IMR-90 (cell line): ENCODE data around the gene TNFRSF1B. TPM values are rescaled to one million over a fixed set of nuclear protein-coding genes. Genes with fewer than 3 reads are reported as not detected.

Source experiments
- ATAC-seq: fragments of 200-7000 bp; cut with Tn5 transposase; 2 replicates; pipeline ENCODE4 v1.9.1; 2020; ENCODE audit warnings: low read depth, mild to moderate bottlenecking, moderate library complexity
- BruUV-seq: library from RNA; stranded (reverse); fragments of 400-500 nt; replicated peaks from 2 replicates; lab custom pipeline; 2021; lab: Mats Ljungman, UMichigan
- CTCF ChIA-PET: fragments of 300-600 bp; formaldehyde crosslinking; extraction: SDS; loops from one replicate; lab custom pipeline; 2021; ENCODE audit warnings: antibody characterized with exemption; lab: Yijun Ruan, JAX
- POLR2A ChIA-PET: fragments of 300-600 bp; sonication (Branson Sonifier 250); formaldehyde crosslinking; loops from one replicate; lab custom pipeline; 2022; ENCODE audit warnings: antibody characterized with exemption; ENCODE audit not compliant: unreplicated experiment; lab: Charles Lee
- DNase-seq: peaks from one replicate; pipeline ENCODE4 v3.0.0; 2013
- H2AFZ ChIP-seq: replicated peaks from 2 replicates; pipeline ENCODE3; 2013; ENCODE audit warnings: low read length, mild to moderate bottlenecking; ENCODE audit not compliant: poor library complexity
- H2AK5ac ChIP-seq: 2 replicates; pipeline ENCODE4 v1.6.1; 2013; ENCODE audit warnings: low read depth, low read length, inconsistent platforms
- H2AK9ac ChIP-seq: replicated peaks from 2 replicates; pipeline ENCODE3; 2013; ENCODE audit warnings: mild to moderate bottlenecking, low read depth, low read length, moderate library complexity; ENCODE audit not compliant: poor library complexity
- H2BK120ac ChIP-seq: 2 replicates; pipeline ENCODE4 v1.6.1; 2013; ENCODE audit warnings: low read depth, low read length, inconsistent platforms
- H2BK15ac ChIP-seq: 3 replicates; pipeline ENCODE4 v1.6.1; 2013; ENCODE audit warnings: low read depth, low read length, inconsistent platforms
- H2BK20ac ChIP-seq: 2 replicates; pipeline ENCODE4 v1.6.1; 2013; ENCODE audit warnings: low read depth, mild to moderate bottlenecking, inconsistent platforms, low read length, moderate library complexity
- H2BK5ac ChIP-seq: 2 replicates; pipeline ENCODE4 v1.6.1; 2013; ENCODE audit warnings: mild to moderate bottlenecking, low read depth, low read length, inconsistent platforms; ENCODE audit not compliant: poor library complexity, severe bottlenecking
- H3K14ac ChIP-seq: replicated peaks from 2 replicates; pipeline ENCODE4 v1.6.1; 2013; ENCODE audit warnings: low read depth, low read length, inconsistent platforms
- H3K18ac ChIP-seq: 2 replicates; pipeline ENCODE4 v1.6.1; 2013; ENCODE audit warnings: low read depth, low read length, control low read depth
- H3K23ac ChIP-seq: 2 replicates; pipeline ENCODE4 v1.6.1; 2013; ENCODE audit warnings: low read depth, low read length, inconsistent platforms
- H3K27ac ChIP-seq: 2 replicates; pipeline ENCODE4 v1.5.1; 2013; ENCODE audit warnings: mild to moderate bottlenecking, control low read depth, low read length; ENCODE audit not compliant: insufficient read depth
- H3K27me3 ChIP-seq: 2 replicates; pipeline ENCODE4 v1.6.1; 2013; ENCODE audit warnings: low read length; ENCODE audit not compliant: control insufficient read depth, insufficient read depth
- H3K36me3 ChIP-seq: 2 replicates; pipeline ENCODE4 v1.6.1; 2013; ENCODE audit warnings: low read length, mixed read lengths; ENCODE audit not compliant: control insufficient read depth, insufficient read depth
- H3K4ac ChIP-seq: 2 replicates; pipeline ENCODE4 v1.6.1; 2013; ENCODE audit warnings: low read depth, low read length, inconsistent platforms
- H3K4me1 ChIP-seq: 2 replicates; pipeline ENCODE4 v1.6.1; 2013; ENCODE audit warnings: low read length, mixed read lengths; ENCODE audit not compliant: control insufficient read depth, insufficient read depth
- H3K4me2 ChIP-seq: 2 replicates; pipeline ENCODE4 v1.6.1; 2013; ENCODE audit warnings: low read depth, mild to moderate bottlenecking, control low read depth, low read length, moderate library complexity
- H3K4me3 ChIP-seq: 2 replicates; pipeline ENCODE4 v1.5.1; 2013; ENCODE audit warnings: low read depth, mild to moderate bottlenecking, control low read depth, low read length, moderate library complexity; ENCODE audit not compliant: insufficient read depth
- H3K56ac ChIP-seq: 2 replicates; pipeline ENCODE4 v1.6.1; 2013; ENCODE audit warnings: low read length, inconsistent platforms; ENCODE audit not compliant: insufficient read depth; ENCODE audit errors: extremely low read depth
- H3K79me1 ChIP-seq, 2 experiments: 2 replicates each; pipeline ENCODE4 v1.6.1; 2013; ENCODE audit warnings: low read length in 2 of 2, inconsistent platforms in 1 of 2, low read depth in 1 of 2
- H3K9ac ChIP-seq: 2 replicates; pipeline ENCODE4 v1.6.1; 2013; ENCODE audit warnings: low read depth, low read length, control low read depth
- H3K9me1 ChIP-seq: 2 replicates; pipeline ENCODE4 v1.6.1; 2013; ENCODE audit warnings: low read length, inconsistent platforms; ENCODE audit not compliant: insufficient read depth
- H3K9me3 ChIP-seq: 2 replicates; pipeline ENCODE4 v1.6.1; 2013; ENCODE audit warnings: low read length; ENCODE audit not compliant: control insufficient read depth, insufficient read depth
- H4K20me1 ChIP-seq: 2 replicates; pipeline ENCODE4 v1.6.1; 2013; ENCODE audit warnings: low read length, inconsistent platforms; ENCODE audit not compliant: insufficient read depth
- H4K5ac ChIP-seq: 2 replicates; pipeline ENCODE4 v1.6.1; 2013; ENCODE audit warnings: mild to moderate bottlenecking, low read depth, low read length, control low read depth
- H4K8ac ChIP-seq, 2 experiments: 2 replicates each; pipeline ENCODE4 v1.6.1; 2013; ENCODE audit warnings: low read depth in 2 of 2, low read length in 2 of 2, control low read depth in 1 of 2, inconsistent platforms in 1 of 2
- H4K91ac ChIP-seq: 2 replicates; pipeline ENCODE4 v1.6.1; 2013; ENCODE audit warnings: low read depth, low read length, inconsistent platforms; ENCODE audit not compliant: insufficient read depth
- BHLHE40 ChIP-seq: fragments of 150-350 bp; IDR thresholded peaks from 2 replicates; pipeline ENCODE4 v1.6.1; 2016; ENCODE audit warnings: mild to moderate bottlenecking, low read depth, low read length
- CEBPB ChIP-seq: IDR thresholded peaks from 2 replicates; pipeline ENCODE4 v1.6.1; 2012; ENCODE audit warnings: low read depth, low read length, improper control_type of control experiment
- FOS ChIP-seq: fragments of 150-350 bp; IDR thresholded peaks from 2 replicates; pipeline ENCODE4 v1.6.1; 2016; ENCODE audit warnings: low read depth, low read length
- MAFK ChIP-seq: IDR thresholded peaks from 2 replicates; pipeline ENCODE4 v1.6.1; 2012; ENCODE audit warnings: low read depth, low read length, improper control_type of control experiment
- MAZ ChIP-seq: IDR thresholded peaks from 2 replicates; pipeline ENCODE4 v1.6.1; 2012; ENCODE audit warnings: low read depth, mild to moderate bottlenecking, low read length, improper control_type of control experiment, moderate library complexity, borderline replicate concordance
- NFE2L2 ChIP-seq: fragments of 150-350 bp; IDR thresholded peaks from 2 replicates; pipeline ENCODE4 v1.6.1; 2016; ENCODE audit warnings: low read depth, mild to moderate bottlenecking, low read length
- POLR2A ChIP-seq: IDR thresholded peaks from 2 replicates; pipeline ENCODE4 v1.6.1; 2012; ENCODE audit warnings: mild to moderate bottlenecking, low read depth, low read length
- RAD21 ChIP-seq: IDR thresholded peaks from 2 replicates; pipeline ENCODE4 v1.6.1; 2012; ENCODE audit warnings: low read length, improper control_type of control experiment
- RFX5 ChIP-seq: IDR thresholded peaks from 2 replicates; pipeline ENCODE4 v1.8.0; 2012; ENCODE audit warnings: low read depth, mild to moderate bottlenecking, low read length, moderate library complexity
- USF2 ChIP-seq: fragments of 150-350 bp; IDR thresholded peaks from 2 replicates; pipeline ENCODE4 v1.6.1; 2017; ENCODE audit warnings: mild to moderate bottlenecking, antibody characterized with exemption, low read length, low read depth
- WGBS, 2 experiments: methylation state at CpG; one replicate each; pipeline versions ENCODE4 v1.1.5 to v1.1.7; 2013; ENCODE audit warnings: missing lambda C conversion rate in 2 of 2; ENCODE audit not compliant: insufficient read length in 1 of 2; ENCODE audit errors: extremely low coverage in 2 of 2; 5-methylcytosine and 5-hydroxymethylcytosine counted together
- dilution Hi-C: fragments of 300-500 bp; cut with HindIII; formaldehyde crosslinking; loops from one replicate; pipeline ENCODE4 v1.14.3; 2018; ENCODE audit warnings: low sequenced_read_pairs; ENCODE audit not compliant: unreplicated experiment
- in situ Hi-C: fragments of 300-500 bp; cut with MboI; formaldehyde crosslinking; loops from 3 replicates; pipeline ENCODE4 v1.14.3; 2019; ENCODE audit warnings: low sequenced_read_pairs, inconsistent platforms, mixed read lengths
- intact Hi-C: fragments of 100-400 bp; cut with micrococcal nuclease; formaldehyde crosslinking; loops from 2 replicates; pipeline ENCODE4 v1.10.0; 2022
- polyA plus RNA-seq, 3 experiments: library from polyadenylated mRNA; depleted of rRNA; stranded (reverse); fragments of >200 nt; gene quantifications; 2 replicates each; pipeline ENCODE4 v1.2.3, GENCODE V29; 2012; ENCODE audit warnings: low replicate concordance in 1 of 3
- total RNA-seq: library from RNA; depleted of rRNA; stranded (reverse); fragments of >200 nt; gene quantifications from 2 replicates; pipeline ENCODE4 v1.2.3, GENCODE V29; 2012
- TF ChIP-seq, protein P1 (sequence below): fragments of 150-350 bp; IDR thresholded peaks from 2 replicates; pipeline ENCODE4 v1.6.1; 2016; ENCODE audit warnings: low read depth, mild to moderate bottlenecking, low read length, moderate library complexity, borderline replicate concordance
- TF ChIP-seq, protein P2 (sequence below): conservative IDR thresholded peaks from 2 replicates; pipeline ENCODE4 v1.5.1; 2012; ENCODE audit warnings: mild to moderate bottlenecking, low read depth, low read length, improper control_type of control experiment

Gene TNFRSF1B
- total and polyA plus RNA-seq, 2 of the 4 experiments (the other 2 are of a cell fraction), result 4.3 to 8.9 TPM

GRCh38 chr1:12180315-12180714 lies 13.5 kb downstream of the TNFRSF1B start:
- H4K91ac ChIP-seq, result no peak overlapping the region
- H3K56ac ChIP-seq, result no peak overlapping the region
- no peak overlapping the region for H3K9ac ChIP-seq
- ChIA-PET POLR2A (no interaction called here), CTCF (interaction anchor here (0.5 to 2.0 kb wide), 2 partner anchors 38 to 55 kb away, joined by 4 read pairs; no protein-coding TSS in a partner anchor)
- H3K36me3 ChIP-seq, result no peaks in the 10 kb centered on the region
- H2BK20ac ChIP-seq, result no peak overlapping the region
- no peak overlapping the region for H3K4me3 ChIP-seq
- H4K8ac ChIP-seq, result no peak overlapping the region
- no peaks in the 10 kb centered on the region for H3K27me3 ChIP-seq
- intact Hi-C loops (no loop called here), in situ Hi-C loops (no loop called here), dilution Hi-C loops (no loop called here)
- H3K23ac ChIP-seq, result no peak overlapping the region
- H3K4ac ChIP-seq, result no peak overlapping the region; the same call in 1 of the 2 replicates
- no peak overlapping the region for H3K14ac ChIP-seq
- H3K4me1 ChIP-seq, result peaks cover 39% of the 10 kb centered on the region
- no peak overlapping the region for H2BK5ac ChIP-seq
- H3K27ac ChIP-seq, result no peak overlapping the region
- H3K9me3 ChIP-seq, result no peaks in the 10 kb centered on the region
- DNase-seq (no peak), ATAC-seq (no peak)
- H2AFZ ChIP-seq, result no peak overlapping the region
- peak overlapping the region; percentile 32; the same call in 1 of the 2 replicates for H2AK5ac ChIP-seq
- peaks cover 0 to 16% of the 10 kb centered on the region in 2 experiments; a peak in 1 of 4 replicates for H3K79me1 ChIP-seq
- no peak overlapping the region for H4K5ac ChIP-seq
- no peak overlapping the region for H2BK15ac ChIP-seq
- no peak overlapping the region for H3K18ac ChIP-seq
- H3K9me1 ChIP-seq, result peaks cover 11% of the 10 kb centered on the region
- WGBS, 2 experiments, result 83% methylated on average over 3 of the region's 10 CpGs; no CpG with 5 or more reads in 1 of the 2 experiments
- H3K4me2 ChIP-seq, result no peak overlapping the region
- BruUV-seq, result no TSS peak
- no peaks in the 10 kb centered on the region for H4K20me1 ChIP-seq
- TF ChIP-seq, protein P1, sequence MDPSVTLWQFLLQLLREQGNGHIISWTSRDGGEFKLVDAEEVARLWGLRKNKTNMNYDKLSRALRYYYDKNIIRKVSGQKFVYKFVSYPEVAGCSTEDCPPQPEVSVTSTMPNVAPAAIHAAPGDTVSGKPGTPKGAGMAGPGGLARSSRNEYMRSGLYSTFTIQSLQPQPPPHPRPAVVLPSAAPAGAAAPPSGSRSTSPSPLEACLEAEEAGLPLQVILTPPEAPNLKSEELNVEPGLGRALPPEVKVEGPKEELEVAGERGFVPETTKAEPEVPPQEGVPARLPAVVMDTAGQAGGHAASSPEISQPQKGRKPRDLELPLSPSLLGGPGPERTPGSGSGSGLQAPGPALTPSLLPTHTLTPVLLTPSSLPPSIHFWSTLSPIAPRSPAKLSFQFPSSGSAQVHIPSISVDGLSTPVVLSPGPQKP, result no peak
- TF ChIP-seq MAFK (no peak), CEBPB (no peak), BHLHE40 (no peak), USF2 (no peak), RAD21 (no peak), RFX5 (no peak), NFE2L2 (no peak), POLR2A (no peak), FOS (no peak), MAZ (no peak)
- TF ChIP-seq, protein P2, sequence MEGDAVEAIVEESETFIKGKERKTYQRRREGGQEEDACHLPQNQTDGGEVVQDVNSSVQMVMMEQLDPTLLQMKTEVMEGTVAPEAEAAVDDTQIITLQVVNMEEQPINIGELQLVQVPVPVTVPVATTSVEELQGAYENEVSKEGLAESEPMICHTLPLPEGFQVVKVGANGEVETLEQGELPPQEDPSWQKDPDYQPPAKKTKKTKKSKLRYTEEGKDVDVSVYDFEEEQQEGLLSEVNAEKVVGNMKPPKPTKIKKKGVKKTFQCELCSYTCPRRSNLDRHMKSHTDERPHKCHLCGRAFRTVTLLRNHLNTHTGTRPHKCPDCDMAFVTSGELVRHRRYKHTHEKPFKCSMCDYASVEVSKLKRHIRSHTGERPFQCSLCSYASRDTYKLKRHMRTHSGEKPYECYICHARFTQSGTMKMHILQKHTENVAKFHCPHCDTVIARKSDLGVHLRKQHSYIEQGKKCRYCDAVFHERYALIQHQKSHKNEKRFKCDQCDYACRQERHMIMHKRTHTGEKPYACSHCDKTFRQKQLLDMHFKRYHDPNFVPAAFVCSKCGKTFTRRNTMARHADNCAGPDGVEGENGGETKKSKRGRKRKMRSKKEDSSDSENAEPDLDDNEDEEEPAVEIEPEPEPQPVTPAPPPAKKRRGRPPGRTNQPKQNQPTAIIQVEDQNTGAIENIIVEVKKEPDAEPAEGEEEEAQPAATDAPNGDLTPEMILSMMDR, result no peak
- H2BK120ac ChIP-seq, result no peak overlapping the region
- H2AK9ac ChIP-seq, result no peak overlapping the region
